HG03558 (cell line): ENCODE measurements around the gene INPP5A.

Source experiments
- ATAC-seq: cut with Tn5 transposase; IDR thresholded peaks from one replicate; pipeline ENCODE4 v1.9.1; 2021; ENCODE audit warnings: moderate number of reproducible peaks; ENCODE audit not compliant: unreplicated experiment; ENCODE audit errors: extremely low read depth

The INPP5A gene

GRCh38 chr10:132743925-132744490, 206.4 kb downstream of the INPP5A start:
- no peak for ATAC-seq

DNA sequence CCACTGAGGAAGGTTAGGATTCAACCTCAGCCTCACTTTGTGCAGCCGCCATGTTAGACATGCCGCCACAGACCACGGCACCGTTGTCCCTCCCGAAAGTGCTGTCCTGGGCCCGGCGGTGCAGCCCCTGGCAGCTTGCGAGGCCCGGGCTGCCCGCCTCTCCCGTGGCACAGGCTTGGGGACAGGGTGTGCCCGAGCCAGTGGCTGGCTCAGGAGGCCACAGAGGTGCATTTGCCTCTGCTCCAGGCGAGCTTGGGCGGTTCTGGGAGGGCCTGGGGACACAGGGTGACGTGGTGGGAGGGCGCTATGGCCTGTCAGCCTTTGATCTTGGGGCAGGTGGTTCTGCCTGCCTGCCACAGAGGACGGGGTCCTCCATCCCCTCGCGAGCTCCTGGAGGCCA, 207.3 kb downstream of the INPP5A start:
- no peak for ATAC-seq

DNA sequence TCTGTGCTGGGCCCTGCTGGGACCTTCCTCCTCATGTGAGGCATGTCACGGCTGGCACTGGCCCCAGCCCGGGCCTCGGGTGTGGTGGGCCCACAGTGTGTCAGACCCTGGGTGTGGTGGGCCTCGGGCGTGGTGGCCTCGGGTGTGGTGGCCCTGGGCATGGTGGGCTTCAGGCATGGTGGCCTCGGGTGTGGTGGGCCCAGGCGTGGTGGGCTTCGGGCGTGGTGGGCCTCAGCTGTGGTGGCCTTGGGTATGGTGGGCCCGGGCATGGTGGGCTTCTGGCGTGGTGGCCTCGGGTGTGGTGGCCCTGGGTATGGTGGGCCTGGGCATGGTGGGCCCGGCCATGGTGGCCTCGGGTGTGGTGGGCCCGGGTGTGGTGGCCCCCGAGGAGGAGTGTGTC, 207.9 kb downstream of the INPP5A start:
- ATAC-seq, result no peak

DNA sequence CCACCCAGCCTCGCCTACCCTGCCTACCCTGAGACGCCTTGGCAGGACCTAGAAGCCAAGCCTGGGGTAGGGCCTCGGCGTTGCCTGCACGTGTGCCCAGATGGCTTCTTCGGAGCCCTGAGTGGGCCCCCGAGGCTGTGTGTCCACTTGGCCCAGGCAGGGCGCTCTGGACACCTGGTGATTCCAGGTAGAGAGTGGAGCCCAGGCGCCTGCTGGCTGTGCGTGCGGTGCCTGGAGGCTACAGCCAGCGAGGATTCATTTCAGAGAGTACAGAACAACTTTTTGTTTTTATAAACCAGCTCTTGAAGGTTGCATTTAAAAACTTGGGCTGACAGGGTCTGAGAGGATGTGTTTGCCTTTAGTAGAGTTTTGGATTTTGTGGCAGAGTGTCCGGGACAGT, 208.4 kb downstream of the INPP5A start:
- ATAC-seq, result no peak

DNA sequence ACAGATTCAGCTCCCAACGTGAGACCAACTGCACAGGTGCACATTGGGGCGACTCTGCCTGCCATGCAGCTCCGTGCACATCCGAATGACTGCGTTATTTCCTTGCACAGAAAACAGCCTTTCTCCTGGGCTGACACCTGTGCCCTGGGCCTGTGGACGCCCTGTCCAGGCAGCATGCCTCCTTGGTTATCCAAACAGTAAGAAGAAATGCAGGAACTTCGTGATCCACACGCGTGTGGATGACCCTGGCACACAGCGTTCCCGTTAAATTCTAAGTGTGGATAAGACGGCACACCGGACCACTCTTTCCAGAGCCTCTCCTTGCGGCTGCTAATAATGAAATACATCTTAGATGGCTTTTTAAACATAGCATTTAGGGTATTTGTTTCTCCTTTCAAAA, 208.8 kb downstream of the INPP5A start:
- ATAC-seq, result no peak

DNA sequence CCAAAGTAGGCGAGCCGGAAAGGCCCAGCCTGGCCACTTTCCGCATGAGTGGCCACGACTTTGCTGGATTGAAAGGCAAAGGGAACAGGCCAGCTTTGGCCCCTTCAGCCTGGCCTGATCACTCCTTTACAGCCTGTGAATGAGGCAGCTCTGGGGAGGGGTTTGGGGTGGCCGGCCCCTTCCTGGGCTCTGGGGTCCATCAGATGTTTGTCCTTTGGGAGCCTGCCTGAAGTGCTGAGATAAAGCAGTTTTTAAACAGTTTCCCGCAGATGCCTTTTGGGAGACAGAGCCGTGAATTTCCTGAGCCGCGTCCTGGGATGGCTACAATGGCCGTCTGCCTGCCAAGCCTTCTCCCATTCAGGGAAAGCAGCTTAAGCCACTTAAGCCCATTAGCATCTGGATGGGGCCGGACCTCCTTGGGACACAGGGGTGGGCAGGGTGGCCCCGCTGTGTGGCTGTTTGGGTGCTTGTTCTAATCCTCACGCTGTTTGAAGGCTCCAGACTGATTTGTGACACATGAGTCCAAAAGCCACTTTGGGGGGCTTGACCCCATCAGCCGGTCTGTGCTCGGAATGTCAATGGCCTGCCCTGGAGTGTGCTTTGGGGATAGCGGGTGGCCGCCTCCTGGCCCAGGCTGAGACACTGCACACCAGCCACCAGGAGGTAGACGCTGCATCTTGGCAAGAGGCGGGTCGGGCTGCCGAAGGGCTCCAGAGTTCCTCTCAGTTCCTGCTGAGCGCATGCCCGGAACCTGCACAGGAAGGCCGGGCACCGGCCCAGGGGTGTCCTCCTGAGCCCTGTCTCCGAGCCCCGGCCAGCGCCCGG, 209.4 kb downstream of the INPP5A start:
- ATAC-seq, result no peak

DNA sequence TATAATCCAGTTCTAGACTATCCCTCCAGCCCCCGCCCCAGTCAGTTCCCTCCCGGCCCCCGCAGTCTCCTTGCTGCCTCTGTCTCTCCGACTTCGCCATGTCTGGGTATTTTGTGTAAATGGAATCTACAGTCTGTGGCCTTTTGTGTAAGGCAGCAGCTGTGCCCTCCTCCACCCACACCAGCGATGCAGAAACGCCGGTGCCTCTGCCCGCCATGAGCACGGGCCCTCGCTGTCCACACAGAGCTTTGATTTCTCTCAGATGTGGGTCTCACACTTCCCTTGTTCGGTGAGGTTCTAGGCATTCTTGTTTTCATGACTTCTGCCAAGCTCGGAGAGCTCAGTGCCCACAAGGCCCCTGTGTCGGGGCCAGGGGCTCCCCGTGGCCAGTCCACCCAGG, 210.5 kb downstream of the INPP5A start:
- ATAC-seq, result no peak

DNA sequence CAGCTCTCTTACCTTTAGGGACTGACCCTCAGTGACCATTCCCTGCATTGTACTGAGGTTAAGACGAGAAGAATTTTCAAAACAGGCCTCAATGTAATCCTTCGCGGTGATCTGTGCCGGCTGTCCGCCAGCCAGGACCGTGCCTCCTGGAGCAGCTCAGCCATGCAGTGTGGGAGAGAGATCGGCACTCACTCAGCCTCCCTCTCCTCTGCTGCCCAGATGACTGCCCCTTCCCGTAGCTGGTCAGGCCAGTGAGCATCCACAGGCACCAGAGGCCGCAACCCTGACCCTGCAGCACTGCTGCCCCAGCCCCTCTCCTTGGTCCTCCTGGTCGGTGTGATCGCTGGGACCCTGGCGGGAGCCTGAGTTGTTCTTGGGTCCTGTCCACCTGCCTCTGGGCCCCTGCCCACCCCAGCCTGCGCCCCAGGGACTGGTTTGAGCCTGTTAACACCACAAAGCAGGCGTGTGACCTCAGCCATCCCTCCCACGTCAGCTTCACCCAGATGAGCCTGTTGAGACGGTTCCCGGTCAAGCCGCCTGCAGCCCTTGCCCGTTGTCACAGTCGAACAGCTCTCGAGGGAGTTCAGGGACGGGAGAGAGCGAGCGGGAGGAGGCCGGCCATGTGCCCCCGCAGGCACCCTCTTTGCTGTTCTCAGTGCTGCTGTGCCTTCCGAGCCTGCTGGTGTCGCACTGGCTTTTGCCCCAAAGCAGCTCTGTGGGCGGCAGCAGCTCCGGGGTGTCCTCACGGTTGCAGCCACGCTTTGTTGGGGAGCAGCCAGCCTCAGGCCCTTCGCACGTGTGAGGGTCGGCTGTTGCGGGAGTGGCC, 211.2 kb downstream of the INPP5A start:
- ATAC-seq, result no peak

DNA sequence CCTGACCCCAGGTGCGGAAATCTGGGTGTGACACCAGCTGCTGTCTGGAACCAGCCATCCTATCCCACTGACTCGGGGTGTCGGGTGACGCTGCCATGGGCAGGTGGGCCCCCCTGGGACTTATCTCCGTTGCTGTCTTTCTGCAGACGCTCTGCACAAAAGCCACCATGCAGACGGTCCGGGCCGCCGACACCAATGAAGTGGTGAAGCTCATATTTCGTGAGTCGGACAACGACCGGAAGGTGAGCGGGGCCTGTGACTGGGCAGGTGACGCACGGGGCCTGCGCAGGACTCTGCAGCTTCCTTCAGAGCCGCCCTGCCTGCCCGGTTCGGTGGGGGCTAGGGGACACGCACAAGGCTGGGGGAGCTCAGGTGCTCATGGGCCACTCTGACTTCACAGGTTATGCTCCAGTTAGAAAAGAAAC, 211.8 kb downstream of the INPP5A start:
- no peak for ATAC-seq

- ATAC-seq, result no peak
These were observed 213.3 kb downstream of the INPP5A start for GRCh38 chr10:132750936-132751335.

DNA sequence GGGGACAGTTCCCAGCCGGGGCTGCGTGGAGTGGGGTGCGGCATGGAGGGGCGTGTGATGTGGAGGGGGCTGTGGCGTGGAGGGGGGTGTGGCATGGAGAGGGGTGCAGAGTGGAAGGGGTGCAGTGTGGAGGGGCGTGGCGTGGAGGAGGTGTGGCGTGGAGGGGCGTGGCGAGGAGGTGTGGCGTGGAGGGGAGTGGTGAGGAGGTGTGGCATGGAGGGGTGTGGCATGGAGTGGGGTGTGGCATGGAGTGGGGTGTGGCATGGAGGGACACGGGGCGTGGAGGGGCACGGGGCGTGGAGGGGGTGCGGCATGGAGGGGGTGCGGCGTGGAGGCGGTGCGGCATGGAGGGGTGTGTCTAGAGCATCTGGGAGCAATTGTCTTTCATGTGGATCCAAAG, 214.8 kb downstream of the INPP5A start:
- no peak for ATAC-seq

- ATAC-seq, result no peak
These were observed 215.4 kb downstream of the INPP5A start for GRCh38 chr10:132752961-132753360.

DNA sequence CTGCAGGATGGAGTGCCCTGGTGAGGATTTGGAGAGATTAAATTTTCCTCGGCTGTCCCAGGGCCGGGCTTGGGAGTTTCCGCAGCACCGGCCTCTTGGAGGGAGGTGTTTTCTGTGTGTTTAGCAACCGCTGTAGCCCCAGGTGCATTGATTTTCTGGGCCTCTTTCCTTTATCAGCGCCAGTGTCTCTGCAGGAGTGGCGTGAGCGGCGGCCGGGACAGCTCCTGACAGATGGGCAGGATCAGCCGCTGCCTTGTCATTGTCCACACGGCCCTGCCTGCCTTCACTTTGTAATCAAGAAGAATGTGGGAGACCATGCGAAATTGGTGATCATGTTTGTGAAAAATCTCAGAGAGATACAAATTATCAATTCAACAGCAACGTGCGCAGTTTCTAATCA, 216.0 kb downstream of the INPP5A start:
- ATAC-seq, result no peak

DNA sequence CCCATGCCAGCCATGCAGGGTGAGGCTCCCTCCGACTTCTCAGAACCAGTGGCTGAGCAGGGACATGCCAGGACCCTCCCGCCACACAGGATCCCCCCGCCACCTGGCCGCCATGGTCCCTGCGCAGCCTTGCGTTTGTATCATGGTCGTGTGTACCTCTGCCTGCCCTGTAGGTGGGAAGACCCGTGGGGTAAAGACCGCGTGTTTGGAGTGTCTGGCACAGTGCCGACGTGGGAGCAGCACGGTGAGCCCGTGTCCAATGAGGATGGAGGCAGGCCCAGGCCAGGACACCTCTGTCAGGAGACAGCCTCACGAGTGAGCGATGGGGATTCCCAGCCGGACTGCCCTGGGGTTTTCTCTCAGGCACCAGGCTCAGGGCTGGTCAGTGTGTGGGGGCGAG, 216.5 kb downstream of the INPP5A start:
- ATAC-seq, result no peak

GRCh38 chr10:132755166-132755711, 217.7 kb downstream of the INPP5A start:
- ATAC-seq, result no peak

GRCh38 chr10:132756591-132756990, 219.0 kb downstream of the INPP5A start:
- ATAC-seq, result no peak

GRCh38 chr10:132757171-132757570, 219.6 kb downstream of the INPP5A start:
- ATAC-seq, result no peak

DNA sequence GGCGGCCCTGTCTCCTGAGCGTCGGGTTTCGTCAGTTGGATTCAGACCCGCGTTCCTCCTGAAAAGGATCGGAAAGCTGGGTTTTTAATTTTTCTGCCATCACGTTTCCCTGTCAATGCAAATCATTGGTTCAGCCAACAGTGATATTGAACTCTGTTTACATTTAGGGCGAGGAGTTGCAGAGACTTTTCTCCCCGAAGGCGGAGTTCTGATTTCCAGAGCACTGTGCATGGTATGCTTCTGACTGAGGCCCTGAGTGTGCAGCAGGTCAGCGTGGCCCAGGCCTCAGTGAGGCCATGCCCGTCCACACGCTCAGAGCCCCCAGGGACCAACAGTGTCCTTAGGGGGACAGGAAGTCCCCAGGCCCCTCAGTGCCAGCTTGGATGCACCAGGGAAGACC, 221.3 kb downstream of the INPP5A start:
- ATAC-seq, result no peak

DNA sequence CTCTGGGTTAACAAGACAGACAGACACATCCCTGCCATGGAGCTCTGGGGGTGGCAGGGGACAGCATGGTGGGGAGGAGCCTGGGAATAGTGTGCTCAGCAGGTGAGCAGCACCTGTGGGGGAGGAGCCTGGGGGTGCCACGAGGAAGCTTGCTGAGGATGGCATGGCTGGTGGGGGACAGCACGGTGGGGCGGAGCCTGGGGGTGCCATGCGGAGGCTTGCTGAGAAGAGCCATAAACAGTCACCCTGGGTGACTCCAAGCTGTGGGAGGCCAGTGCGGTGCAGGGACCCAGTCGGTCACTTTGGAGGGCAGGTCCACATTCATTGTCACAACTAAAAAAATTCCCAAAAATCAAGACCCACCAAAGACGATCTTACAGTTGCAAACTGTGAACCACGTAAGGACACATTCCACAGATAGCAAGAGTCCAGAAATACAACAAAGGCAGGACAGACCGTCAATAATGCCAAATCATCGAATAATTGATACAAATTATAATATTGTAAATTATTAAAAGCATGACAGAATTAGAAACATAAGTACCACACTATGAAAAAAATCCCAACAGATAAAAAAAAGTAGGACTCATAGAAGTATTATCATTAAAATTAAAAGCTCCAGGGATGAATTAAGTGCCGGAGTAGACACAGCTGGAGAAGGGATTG, 223.9 kb downstream of the INPP5A start:
- ATAC-seq, result no peak

GRCh38 chr10:132762267-132762666, 224.7 kb downstream of the INPP5A start:
- ATAC-seq, result no peak
